Fibroblast of the aortic adventitia (primary cell): Measurements from ENCODE around the gene SKOR2. TPM values are rescaled to one million over a fixed set of nuclear protein-coding genes. Genes with fewer than 3 reads are reported as not detected.
A peak's percentile ranks its signal among the peaks of the same experiment; 100 is the strongest.

ENCODE experiments used
- DNase-seq: peaks from one replicate; pipeline ENCODE4 v3.0.0-alpha.2; 2010; ENCODE audit warnings: low read depth
- H3K4me3 ChIP-seq: 2 replicates; pipeline ENCODE4 v1.5.1; 2011; ENCODE audit warnings: low read depth, mild to moderate bottlenecking, control low read depth, low read length, moderate library complexity
- CTCF ChIP-seq: IDR thresholded peaks from 2 replicates; pipeline ENCODE4 v1.5.1; 2011; ENCODE audit warnings: mild to moderate bottlenecking, low read length, control low read depth, inconsistent platforms; ENCODE audit not compliant: insufficient read depth
- total RNA-seq: library from RNA; depleted of rRNA; stranded (reverse); fragments of >200 nt; gene quantifications from 2 replicates; pipeline ENCODE4 v1.2.3, GENCODE V29; 2012; ENCODE audit warnings: low replicate concordance

The SKOR2 gene
- total RNA-seq, 1 donor, result not detected

- DNase-seq, result peak; percentile 90
- TF ChIP-seq CTCF, result peak; percentile 26
- peak within 1 kb of the TSS; percentile 85 for H3K4me3 ChIP-seq
Observed at GRCh38 chr18:47175898-47176575, 75.4 kb downstream of the SKOR2 start, which contains the start of gene IER3IP1. TSS of gene IER3IP1 (minus strand) at chr18:47176364. CDS start at chr18:47176277, 87 bp downstream.

DNA sequence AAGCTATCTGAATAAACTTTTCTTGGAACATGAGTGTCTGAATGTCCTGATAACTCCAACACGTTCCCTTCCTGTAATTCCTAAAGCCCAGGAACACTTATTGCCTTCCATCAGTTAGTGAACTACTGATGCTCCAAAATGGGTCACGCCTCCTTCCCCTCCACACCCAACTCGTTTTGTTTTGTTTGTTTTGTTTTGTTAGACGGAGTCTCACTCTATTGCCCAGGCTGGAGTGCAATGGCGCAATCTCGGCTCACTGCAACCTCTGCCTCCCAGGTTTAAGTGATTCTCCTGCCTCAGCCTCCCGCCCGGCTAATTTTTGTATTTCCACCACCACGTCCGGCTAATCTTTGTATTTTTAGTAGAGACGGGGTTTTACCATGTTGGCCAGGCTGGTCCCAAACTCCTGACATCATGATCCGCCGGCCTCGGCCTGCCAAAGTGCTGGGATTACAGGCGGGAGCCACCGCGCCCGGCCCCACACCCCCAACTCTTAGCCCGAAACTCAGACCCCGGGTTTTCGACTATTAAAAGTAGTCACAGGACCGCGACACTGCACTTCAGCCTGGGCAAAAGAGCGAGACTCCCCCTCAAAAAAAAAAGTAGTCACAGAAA lies 76.1 kb downstream of the SKOR2 start:
- DNase-seq, result peak; percentile 9
- H3K4me3 ChIP-seq, result peak overlapping the region; percentile 85
- no peak for TF ChIP-seq CTCF

- H3K4me3 ChIP-seq, result peak overlapping the region; percentile 85
- no peak for DNase-seq
- TF ChIP-seq CTCF, result no peak
Observed at GRCh38 chr18:47174545-47175116, 76.8 kb downstream of the SKOR2 start.

DNA sequence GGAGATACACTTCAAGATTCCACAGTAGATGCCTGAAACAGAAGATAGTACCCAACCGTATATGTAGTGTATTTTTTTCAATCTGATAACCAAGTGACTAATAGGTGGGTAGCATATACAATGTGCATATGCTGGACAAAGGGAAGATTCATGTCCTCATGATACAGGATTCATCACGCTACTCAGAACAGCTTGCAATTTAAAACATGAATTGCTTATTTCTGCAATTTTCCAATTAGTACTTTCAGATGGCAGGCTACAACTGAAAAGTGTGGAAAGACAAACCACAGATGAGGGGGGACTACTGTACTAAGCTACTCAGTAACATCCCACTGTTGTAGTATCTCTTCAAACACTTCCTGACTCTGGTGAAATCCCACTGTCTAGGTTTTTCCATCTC lies 79.0 kb downstream of the SKOR2 start:
- TF ChIP-seq CTCF, result no peak
- DNase-seq, result no peak
- no peak overlapping the region for H3K4me3 ChIP-seq

DNA sequence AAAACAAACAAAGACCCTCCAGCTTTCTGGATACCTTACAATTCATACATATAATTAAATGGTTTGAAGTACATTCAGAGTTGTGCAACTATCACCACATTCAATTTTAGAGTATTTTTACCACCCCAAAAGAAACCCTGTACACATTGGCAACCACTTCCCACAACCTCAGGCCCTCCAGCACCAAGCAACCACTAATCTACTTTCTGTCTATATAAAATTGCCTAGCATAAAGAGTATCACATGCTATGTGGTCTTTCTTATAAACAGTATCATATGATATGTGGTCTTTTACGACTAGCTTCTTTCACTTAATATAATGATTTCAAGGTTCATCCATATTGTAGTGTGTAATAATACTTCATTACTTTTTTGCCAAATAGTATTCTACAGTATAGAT lies 82.5 kb downstream of the SKOR2 start:
- DNase-seq, result no peak
- no peak overlapping the region for H3K4me3 ChIP-seq
- TF ChIP-seq CTCF, result no peak

GRCh38 chr18:47168509-47168908 lies 83.0 kb downstream of the SKOR2 start:
- no peak for DNase-seq
- TF ChIP-seq CTCF, result no peak

More at GRCh38 chr18:47168509-47168908, 83.0 kb downstream of the SKOR2 start:
- H3K4me3 ChIP-seq, result no peak overlapping the region
